MM.1S (cell line): Measurements from ENCODE around the gene KIAA1210.

Source experiments
- DNase-seq: peaks from one replicate; pipeline ENCODE4 v3.0.0-alpha.2; 2015
- H2AFZ ChIP-seq: fragments of 300-600 bp; sonication (generic); 2 replicates; pipeline ENCODE4 v1.6.0; 2016; ENCODE audit warnings: antibody characterized with exemption, low read length
- H3F3A ChIP-seq: fragments of 300-600 bp; sonication (generic); 2 replicates; pipeline ENCODE4 v1.6.1; 2016; ENCODE audit warnings: mild to moderate bottlenecking, antibody characterized with exemption, low read length, moderate library complexity, mixed read lengths; ENCODE audit not compliant: insufficient read depth
- H3K27ac ChIP-seq: fragments of 300-600 bp; sonication (generic); 2 replicates; pipeline ENCODE4 v1.5.1; 2016; ENCODE audit warnings: mild to moderate bottlenecking, low read length
- H3K27me3 ChIP-seq: fragments of 300-600 bp; sonication (generic); replicated peaks from 2 replicates; pipeline ENCODE4 v1.6.0; 2016; ENCODE audit warnings: low read length; ENCODE audit not compliant: insufficient read depth
- H3K36me3 ChIP-seq: fragments of 300-600 bp; sonication (generic); replicated peaks from 2 replicates; pipeline ENCODE4 v1.6.1; 2016; ENCODE audit warnings: mild to moderate bottlenecking, low read length, mixed read lengths; ENCODE audit not compliant: insufficient read depth
- H3K4me1 ChIP-seq: fragments of 300-600 bp; sonication (generic); 2 replicates; pipeline ENCODE4 v1.6.1; 2016; ENCODE audit warnings: low read length, mixed read lengths
- H3K4me2 ChIP-seq: fragments of 300-600 bp; sonication (generic); 2 replicates; pipeline ENCODE4 v1.6.0; 2016; ENCODE audit warnings: low read depth, low read length
- H3K4me3 ChIP-seq: fragments of 300-600 bp; sonication (generic); 2 replicates; pipeline ENCODE4 v1.5.1; 2016; ENCODE audit warnings: low read length, mixed read lengths
- H3K79me2 ChIP-seq: fragments of 300-600 bp; sonication (generic); 2 replicates; pipeline ENCODE4 v1.6.1; 2016; ENCODE audit warnings: mixed run types, low read length, mixed read lengths
- H3K9ac ChIP-seq: fragments of 300-600 bp; sonication (generic); 2 replicates; pipeline ENCODE4 v1.6.1; 2016; ENCODE audit warnings: low read length, mixed read lengths
- H3K9me2 ChIP-seq: fragments of 300-600 bp; sonication (generic); replicated peaks from 2 replicates; pipeline ENCODE4 v1.6.1; 2016; ENCODE audit warnings: mild to moderate bottlenecking, low read length, mixed read lengths; ENCODE audit not compliant: insufficient read depth
- H3K9me3 ChIP-seq: fragments of 300-600 bp; sonication (generic); replicated peaks from 2 replicates; pipeline ENCODE4 v1.6.1; 2016; ENCODE audit warnings: mild to moderate bottlenecking, low read length, mixed read lengths; ENCODE audit not compliant: insufficient read depth
- H4K20me1 ChIP-seq: fragments of 300-600 bp; sonication (generic); 2 replicates; pipeline ENCODE4 v1.6.1; 2016; ENCODE audit warnings: mild to moderate bottlenecking, low read length, moderate library complexity, mixed read lengths; ENCODE audit not compliant: insufficient read depth
- EZH2 ChIP-seq: fragments of 300-600 bp; sonication (generic); optimal IDR thresholded peaks from 2 replicates; pipeline ENCODE3; 2017; ENCODE audit warnings: low read depth, mild to moderate bottlenecking, antibody characterized with exemption, low read length, mixed read lengths
- EZH2phosphoT487 ChIP-seq: fragments of 300-600 bp; sonication (generic); IDR thresholded peaks from 2 replicates; pipeline ENCODE4 v1.6.1; 2018; ENCODE audit warnings: antibody characterized with exemption, low read length
- TF ChIP-seq, protein P1 (sequence below): fragments of 300-600 bp; sonication (generic); IDR thresholded peaks from 2 replicates; pipeline ENCODE4 v1.5.1; 2016; ENCODE audit warnings: antibody characterized with exemption, low read length, mixed read lengths

The KIAA1210 gene

DNA sequence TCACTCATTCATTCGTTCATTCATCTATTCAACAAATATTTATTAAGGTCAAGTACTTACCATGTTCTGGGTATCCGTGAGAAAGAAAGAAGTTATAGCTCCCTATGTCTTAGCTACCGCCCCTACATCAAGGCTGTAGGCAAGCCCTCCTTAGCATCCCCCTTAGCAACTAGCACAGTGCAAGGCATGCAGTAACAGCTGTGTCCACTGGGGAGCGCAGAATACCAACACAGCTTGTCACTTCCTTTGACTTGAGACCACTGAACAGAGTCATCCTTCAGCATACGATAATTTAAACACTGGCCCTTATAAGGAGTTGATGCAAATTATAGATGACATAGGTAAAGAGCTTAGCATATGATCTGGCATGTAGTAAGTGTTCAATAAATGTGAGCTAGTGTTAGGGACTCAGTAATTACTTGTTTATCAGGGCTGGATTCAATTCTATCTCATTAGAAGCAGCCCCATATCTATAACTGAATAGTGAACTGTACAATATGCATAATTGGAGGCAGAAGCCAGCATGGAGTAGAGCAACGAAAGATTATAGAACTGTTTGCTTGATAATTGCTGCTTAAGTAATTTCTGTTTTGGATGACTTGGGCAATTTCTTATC lies 8.7 kb downstream of the KIAA1210 start:
- Histone ChIP-seq H3F3A (no peaks in the 10 kb centered on the region), H3K4me2 (no peak overlapping the region), H3K9me2 (no peaks in the 10 kb centered on the region), H3K9ac (no peak overlapping the region), H3K36me3 (no peaks in the 10 kb centered on the region), H3K9me3 (no peaks in the 10 kb centered on the region), H3K79me2 (no peaks in the 10 kb centered on the region), H3K4me3 (no peak overlapping the region), H3K27ac (no peak overlapping the region), H4K20me1 (no peaks in the 10 kb centered on the region), H3K27me3 (no peaks in the 10 kb centered on the region), H2AFZ (no peak overlapping the region), H3K4me1 (no peaks in the 10 kb centered on the region)
- DNase-seq = peak; percentile 41
- TF ChIP-seq, protein P1, sequence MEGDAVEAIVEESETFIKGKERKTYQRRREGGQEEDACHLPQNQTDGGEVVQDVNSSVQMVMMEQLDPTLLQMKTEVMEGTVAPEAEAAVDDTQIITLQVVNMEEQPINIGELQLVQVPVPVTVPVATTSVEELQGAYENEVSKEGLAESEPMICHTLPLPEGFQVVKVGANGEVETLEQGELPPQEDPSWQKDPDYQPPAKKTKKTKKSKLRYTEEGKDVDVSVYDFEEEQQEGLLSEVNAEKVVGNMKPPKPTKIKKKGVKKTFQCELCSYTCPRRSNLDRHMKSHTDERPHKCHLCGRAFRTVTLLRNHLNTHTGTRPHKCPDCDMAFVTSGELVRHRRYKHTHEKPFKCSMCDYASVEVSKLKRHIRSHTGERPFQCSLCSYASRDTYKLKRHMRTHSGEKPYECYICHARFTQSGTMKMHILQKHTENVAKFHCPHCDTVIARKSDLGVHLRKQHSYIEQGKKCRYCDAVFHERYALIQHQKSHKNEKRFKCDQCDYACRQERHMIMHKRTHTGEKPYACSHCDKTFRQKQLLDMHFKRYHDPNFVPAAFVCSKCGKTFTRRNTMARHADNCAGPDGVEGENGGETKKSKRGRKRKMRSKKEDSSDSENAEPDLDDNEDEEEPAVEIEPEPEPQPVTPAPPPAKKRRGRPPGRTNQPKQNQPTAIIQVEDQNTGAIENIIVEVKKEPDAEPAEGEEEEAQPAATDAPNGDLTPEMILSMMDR = peak; percentile 76
- no peak for TF ChIP-seq EZH2phosphoT487

DNA sequence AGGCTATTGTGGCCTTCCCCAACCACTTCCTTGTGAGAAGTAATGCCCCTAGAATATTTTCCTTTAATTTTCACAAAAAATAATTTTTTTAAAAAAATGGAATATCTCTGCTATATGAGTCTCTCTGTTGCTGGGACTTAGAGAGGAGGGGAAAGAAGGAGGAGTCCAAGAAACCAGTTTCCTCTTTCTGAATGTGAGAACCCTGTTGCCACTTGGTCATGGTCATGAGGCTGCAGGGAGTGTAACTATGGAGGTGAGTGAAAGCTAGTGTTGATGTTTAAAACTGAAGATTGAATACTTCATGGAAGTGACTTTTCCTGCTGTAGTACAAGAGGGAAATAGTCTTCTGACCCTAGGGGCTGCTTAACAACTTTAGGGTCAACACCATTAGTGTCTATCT lies 20.4 kb downstream of the KIAA1210 start:
- no peak for TF ChIP-seq EZH2phosphoT487
- TF ChIP-seq, protein P1 = no peak
- no peak for TF ChIP-seq EZH2
- no peaks in the 10 kb centered on the region for H3K79me2 ChIP-seq
- H3K4me2 ChIP-seq = no peak overlapping the region
- H3F3A ChIP-seq = no peaks in the 10 kb centered on the region
- H2AFZ ChIP-seq = no peak overlapping the region
- H3K4me1 ChIP-seq = no peaks in the 10 kb centered on the region
- H3K27ac ChIP-seq = no peak overlapping the region
- DNase-seq = no peak
- H4K20me1 ChIP-seq = no peaks in the 10 kb centered on the region
- H3K9me3 ChIP-seq = no peaks in the 10 kb centered on the region
- H3K27me3 ChIP-seq = no peaks in the 10 kb centered on the region
- H3K9me2 ChIP-seq = no peaks in the 10 kb centered on the region
- H3K9ac ChIP-seq = no peak overlapping the region
- no peaks in the 10 kb centered on the region for H3K36me3 ChIP-seq
- no peak overlapping the region for H3K4me3 ChIP-seq

DNA sequence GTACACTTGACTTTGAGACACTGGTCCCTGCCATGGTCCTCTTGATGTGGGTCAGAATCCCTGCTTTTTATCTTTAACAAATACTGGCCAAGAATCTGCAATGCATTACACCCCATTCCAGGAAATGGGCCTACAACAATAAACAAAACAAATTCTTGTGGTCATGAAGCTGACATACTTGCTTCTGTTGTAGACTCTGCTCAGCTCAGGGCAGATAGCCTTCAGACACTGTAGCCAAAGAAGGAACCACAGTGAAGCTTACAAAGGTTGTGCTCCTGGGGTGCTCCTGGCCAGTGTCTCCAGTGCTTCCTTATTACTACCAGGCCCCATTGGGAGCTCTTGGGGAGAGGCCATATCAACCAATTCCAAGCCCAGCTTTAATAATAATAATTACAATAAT lies 21.8 kb downstream of the KIAA1210 start:
- Histone ChIP-seq H3K9me2 (no peaks in the 10 kb centered on the region), H3K9me3 (no peaks in the 10 kb centered on the region), H3K4me3 (no peak overlapping the region), H3K4me1 (no peaks in the 10 kb centered on the region), H3K79me2 (no peaks in the 10 kb centered on the region), H3K27ac (no peak overlapping the region), H3F3A (no peaks in the 10 kb centered on the region), H4K20me1 (no peaks in the 10 kb centered on the region), H3K4me2 (no peak overlapping the region), H3K9ac (no peak overlapping the region), H3K27me3 (no peaks in the 10 kb centered on the region), H2AFZ (no peak overlapping the region), H3K36me3 (no peaks in the 10 kb centered on the region)
- no peak for DNase-seq
- TF ChIP-seq EZH2 = no peak
- TF ChIP-seq, protein P1 = no peak
- TF ChIP-seq EZH2phosphoT487 = no peak
